HEK293T (cell line): ENCODE measurements around the gene WDR27.

ENCODE experiments used
- ARNT ChIP-seq: fragments of 450-650 bp; IDR thresholded peaks from 2 replicates; pipeline ENCODE4 v1.6.1; 2017; ENCODE audit warnings: mild to moderate bottlenecking
- BHLHE40 ChIP-seq: fragments of 450-650 bp; IDR thresholded peaks from 2 replicates; pipeline ENCODE4 v1.6.1; 2016; ENCODE audit warnings: mild to moderate bottlenecking, moderate library complexity, borderline replicate concordance
- ELF4 ChIP-seq: fragments of 450-650 bp; IDR thresholded peaks from 2 replicates; pipeline ENCODE4 v1.6.1; 2017; ENCODE audit warnings: antibody characterized with exemption
- FOXA1 ChIP-seq: fragments of 450-650 bp; IDR thresholded peaks from 2 replicates; pipeline ENCODE4 v1.6.1; 2016; ENCODE audit warnings: mild to moderate bottlenecking
- FOXK2 ChIP-seq: fragments of 450-650 bp; IDR thresholded peaks from 2 replicates; pipeline ENCODE4 v1.6.1; 2016; ENCODE audit warnings: mild to moderate bottlenecking
- FOXM1 ChIP-seq: fragments of 450-650 bp; IDR thresholded peaks from 2 replicates; pipeline ENCODE4 v1.6.1; 2017; ENCODE audit warnings: mild to moderate bottlenecking, borderline replicate concordance
- HDGF ChIP-seq: fragments of 450-650 bp; IDR thresholded peaks from 2 replicates; pipeline ENCODE4 v1.6.1; 2017; ENCODE audit warnings: antibody characterized with exemption, borderline replicate concordance
- LEF1 ChIP-seq: fragments of 450-650 bp; IDR thresholded peaks from 2 replicates; pipeline ENCODE4 v1.6.1; 2017; ENCODE audit warnings: mild to moderate bottlenecking, borderline replicate concordance
- NFRKB ChIP-seq: fragments of 450-650 bp; IDR thresholded peaks from 2 replicates; pipeline ENCODE4 v1.6.1; 2016; ENCODE audit warnings: mild to moderate bottlenecking, moderate library complexity
- SP1 ChIP-seq: fragments of 450-650 bp; IDR thresholded peaks from 2 replicates; pipeline ENCODE4 v1.6.1; 2017
- SUZ12 ChIP-seq: fragments of 450-650 bp; IDR thresholded peaks from 2 replicates; pipeline ENCODE4 v1.6.1; 2016; ENCODE audit warnings: mild to moderate bottlenecking
- TARDBP ChIP-seq: fragments of 450-650 bp; IDR thresholded peaks from 2 replicates; pipeline ENCODE4 v1.6.1; 2016
- ZNF384 ChIP-seq: fragments of 450-650 bp; IDR thresholded peaks from 2 replicates; pipeline ENCODE4 v1.6.1; 2016
- TF ChIP-seq, protein P1 (sequence below): fragments of 450-650 bp; IDR thresholded peaks from 2 replicates; pipeline ENCODE4 v1.6.1; 2016

DNA sequence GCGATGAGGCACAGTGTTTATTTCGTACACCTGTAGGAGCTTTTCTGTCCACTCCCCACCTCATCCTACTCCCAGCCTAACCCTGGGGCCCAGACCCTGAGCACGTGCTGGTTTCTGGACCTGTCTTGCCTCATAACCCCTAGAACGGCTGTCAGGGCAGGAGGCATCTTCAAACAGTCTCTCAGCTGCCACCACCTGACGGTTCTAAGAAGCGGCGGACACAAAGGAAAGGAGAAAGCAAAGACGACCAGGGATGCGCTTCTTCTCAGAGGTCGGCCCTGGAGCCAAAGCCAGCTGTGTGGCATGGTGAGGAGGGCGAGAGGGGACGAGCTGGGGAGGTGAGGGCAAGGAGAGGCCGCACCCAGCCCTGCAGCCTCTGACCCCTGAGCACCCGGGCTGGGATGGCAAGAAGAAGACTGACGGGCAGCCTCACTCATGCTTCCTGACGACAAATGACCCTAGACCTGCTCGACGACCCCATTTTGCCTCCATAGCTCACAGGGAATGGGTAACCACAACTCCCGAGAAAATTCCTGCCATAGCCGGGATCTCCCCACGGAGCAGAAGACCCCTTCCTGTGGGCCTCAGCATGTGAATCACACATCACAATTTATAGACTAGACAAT is 62.1 kb downstream of the WDR27 start:
- TF ChIP-seq FOXK2 (no peak), FOXM1 (no peak), ARNT (no peak), ZNF384 (no peak), TARDBP (no peak), SUZ12 (no peak), NFRKB (no peak), BHLHE40 (no peak), ELF4 (no peak), SP1 (no peak), HDGF (no peak), FOXA1 (no peak), LEF1 (no peak)
- TF ChIP-seq, protein P1, sequence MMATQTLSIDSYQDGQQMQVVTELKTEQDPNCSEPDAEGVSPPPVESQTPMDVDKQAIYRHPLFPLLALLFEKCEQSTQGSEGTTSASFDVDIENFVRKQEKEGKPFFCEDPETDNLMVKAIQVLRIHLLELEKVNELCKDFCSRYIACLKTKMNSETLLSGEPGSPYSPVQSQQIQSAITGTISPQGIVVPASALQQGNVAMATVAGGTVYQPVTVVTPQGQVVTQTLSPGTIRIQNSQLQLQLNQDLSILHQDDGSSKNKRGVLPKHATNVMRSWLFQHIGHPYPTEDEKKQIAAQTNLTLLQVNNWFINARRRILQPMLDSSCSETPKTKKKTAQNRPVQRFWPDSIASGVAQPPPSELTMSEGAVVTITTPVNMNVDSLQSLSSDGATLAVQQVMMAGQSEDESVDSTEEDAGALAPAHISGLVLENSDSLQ, result no peak
